SIG-M5 treated with dmso at 0.1 percent for 504 hours (cell line): ENCODE data around the gene IGF2R.
"Not testable (repeated sequence)": the region's sequence is repeated elsewhere in the genome, so short reads cannot be mapped to it uniquely, and the experiment has no call there.

Experiments used
- DNase-seq: peaks from one replicate; lab custom pipeline; 2025; ENCODE audit not compliant: unreplicated experiment; lab: John Stamatoyannopoulos, UW

Gene IGF2R

GRCh38 chr6:160134337-160134751 lies 165.5 kb downstream of the IGF2R start:
- DNase-seq: not testable (repeated sequence)

- no peak for DNase-seq
These were observed 166.1 kb downstream of the IGF2R start for GRCh38 chr6:160134779-160135547.

- DNase-seq: no peak
These were observed 167.2 kb downstream of the IGF2R start for GRCh38 chr6:160135907-160136655.

GRCh38 chr6:160137130-160137988 lies 168.5 kb downstream of the IGF2R start:
- no peak for DNase-seq

- peak; percentile 41 for DNase-seq
These were observed 169.3 kb downstream of the IGF2R start for GRCh38 chr6:160137989-160138835.

- DNase-seq: no peak
These were observed 170.0 kb downstream of the IGF2R start for GRCh38 chr6:160138839-160139419.

- no peak for DNase-seq
These were observed 170.6 kb downstream of the IGF2R start for GRCh38 chr6:160139420-160139851.

GRCh38 chr6:160140493-160140892 lies 171.6 kb downstream of the IGF2R start:
- not testable (repeated sequence) for DNase-seq

GRCh38 chr6:160141001-160141726 lies 172.3 kb downstream of the IGF2R start:
- DNase-seq: no peak

- DNase-seq: no peak
These were observed 173.3 kb downstream of the IGF2R start for GRCh38 chr6:160142115-160142715.

- no peak for DNase-seq
These were observed 177.7 kb downstream of the IGF2R start for GRCh38 chr6:160146454-160147145.

- DNase-seq: no peak
These were observed 178.3 kb downstream of the IGF2R start for GRCh38 chr6:160147146-160147536.

GRCh38 chr6:160154471-160154870 lies 185.6 kb downstream of the IGF2R start:
- no peak for DNase-seq

- DNase-seq: no peak
These were observed 188.0 kb downstream of the IGF2R start for GRCh38 chr6:160156842-160157241.

- DNase-seq: no peak
These were observed 191.6 kb downstream of the IGF2R start for GRCh38 chr6:160160450-160160849.
